ENCODE measurements around the gene TMPRSS11F.

TMPRSS11F gene

GRCh38 chr4:68077301-68077700 is 52.4 kb downstream of the TMPRSS11F start:
- no peak for DNase-seq (ENCODE audit: low spot score)

GRCh38 chr4:68076194-68076593 is 53.5 kb downstream of the TMPRSS11F start:
- DNase-seq (ENCODE audit: low spot score) = no peak

- no peak for DNase-seq (ENCODE audit: low spot score)
These were observed 55.3 kb downstream of the TMPRSS11F start for GRCh38 chr4:68074397-68074796.

GRCh38 chr4:68070302-68070701 is 59.4 kb downstream of the TMPRSS11F start:
- no peak for DNase-seq (ENCODE audit: low spot score)

- no peak for DNase-seq (ENCODE audit: low spot score)
These were observed 67.2 kb downstream of the TMPRSS11F start for GRCh38 chr4:68062501-68062900.

DNA sequence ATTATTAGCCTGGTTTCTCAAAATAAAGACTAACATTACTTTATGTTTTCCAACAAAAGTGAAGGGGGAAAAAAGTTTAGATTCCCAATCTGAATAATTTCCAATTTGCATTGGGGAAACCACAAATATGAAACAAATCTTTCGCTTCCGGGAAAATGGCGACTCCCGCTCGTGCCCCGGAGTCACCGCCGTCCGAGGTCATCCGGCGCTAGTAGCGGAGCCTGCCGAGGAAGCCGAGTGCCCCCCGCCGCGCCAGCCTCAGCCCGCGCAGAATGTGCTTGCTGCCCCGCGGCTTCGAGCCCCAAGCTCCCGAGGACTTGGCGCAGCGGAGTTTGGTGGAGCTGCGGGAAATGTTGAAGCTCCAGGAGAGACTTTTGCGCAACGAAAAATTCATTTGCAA is 91.4 kb downstream of the TMPRSS11F start:
- DNase-seq (ENCODE audit: low spot score) = no peak

GRCh38 chr4:68021185-68021584 is 108.5 kb downstream of the TMPRSS11F start:
- no peak for DNase-seq (ENCODE audit: low spot score)

GRCh38 chr4:68011684-68012083 is 118.0 kb downstream of the TMPRSS11F start:
- no peak for DNase-seq (ENCODE audit: low spot score)
